ENCODE measurements around the gene ORMDL3.

Gene ORMDL3

GRCh38 chr17:39927101-39927928 is at the start of gene ORMDL3, which contains the start of gene LRRC3C:
Gene ORMDL3, minus strand, starts transcription at chr17:39927601. Its CDS starts 3,398 bp downstream, at chr17:39924203.
Gene LRRC3C, plus strand, starts transcription at chr17:39927732. Its CDS starts 13,792 bp downstream, at chr17:39941524.
- DNase-seq: peak; percentile 80

GRCh38 chr17:39975801-39976200 is 48.4 kb upstream of the ORMDL3 start:
- no peak for DNase-seq

- DNase-seq: no peak
These were observed 47.0 kb upstream of the ORMDL3 start for GRCh38 chr17:39974433-39974832.

GRCh38 chr17:39973496-39973895 is 46.1 kb upstream of the ORMDL3 start:
- DNase-seq: no peak

- DNase-seq: no peak
These were observed 44.9 kb upstream of the ORMDL3 start for GRCh38 chr17:39972271-39972670.

- no peak for DNase-seq
These were observed 43.7 kb upstream of the ORMDL3 start for GRCh38 chr17:39971076-39971603.

GRCh38 chr17:39970157-39970692 is 42.8 kb upstream of the ORMDL3 start:
- DNase-seq: no peak

GRCh38 chr17:39969375-39969774 is 42.0 kb upstream of the ORMDL3 start:
- no peak for DNase-seq

- no peak for DNase-seq
These were observed 41.4 kb upstream of the ORMDL3 start for GRCh38 chr17:39968761-39969160.

GRCh38 chr17:39966771-39967170 is 39.4 kb upstream of the ORMDL3 start:
- DNase-seq: no peak

- no peak for DNase-seq
These were observed 37.8 kb upstream of the ORMDL3 start for GRCh38 chr17:39965017-39965699.

GRCh38 chr17:39963829-39964228 is 36.4 kb upstream of the ORMDL3 start:
- no peak for DNase-seq

GRCh38 chr17:39962642-39963220 is 35.3 kb upstream of the ORMDL3 start, which contains the start of gene GSDMA:
Gene GSDMA, plus strand, starts transcription at chr17:39963004. Its CDS starts 2,684 bp downstream, at chr17:39965688.
- DNase-seq: no peak

GRCh38 chr17:39960524-39961041 is 33.2 kb upstream of the ORMDL3 start:
- DNase-seq: no peak

GRCh38 chr17:39955726-39956225 is 28.4 kb upstream of the ORMDL3 start:
- no peak for DNase-seq

- DNase-seq: no peak
These were observed 27.5 kb upstream of the ORMDL3 start for GRCh38 chr17:39954876-39955275.

GRCh38 chr17:39953471-39953888 is 26.1 kb upstream of the ORMDL3 start:
- no peak for DNase-seq

GRCh38 chr17:39952680-39953470 is 25.5 kb upstream of the ORMDL3 start:
- peak; percentile 42 for DNase-seq

GRCh38 chr17:39951924-39952679 is 24.7 kb upstream of the ORMDL3 start:
- no peak for DNase-seq

- DNase-seq: no peak
These were observed 23.5 kb upstream of the ORMDL3 start for GRCh38 chr17:39950871-39951348.

- DNase-seq: no peak
These were observed 21.6 kb upstream of the ORMDL3 start for GRCh38 chr17:39949028-39949427.
